HEK293 (cell line): ENCODE results near the gene PDIA5.

ENCODE experiments used
- CTCF ChIA-PET: fragments of 350-600 bp; formaldehyde crosslinking; extraction: SDS; loops from one replicate; lab custom pipeline; 2021; ENCODE audit warnings: antibody characterized with exemption; lab: Yijun Ruan, JAX
- POLR2A ChIA-PET: fragments of 300-600 bp; formaldehyde crosslinking; extraction: SDS; loops from one replicate; lab custom pipeline; 2020; ENCODE audit warnings: antibody characterized with exemption, inconsistent platforms; lab: Yijun Ruan, JAX
- H3K27ac ChIP-seq: fragments of 200-500 bp; sonication (Bioruptor generic); 2 replicates; pipeline ENCODE4 v1.5.1; 2014; ENCODE audit warnings: low read depth, low read length, control low read depth, inconsistent platforms; ENCODE audit errors: extremely low read depth
- H3K36me3 ChIP-seq, 2 experiments: fragments of 200-500 bp in 1 of 2; sonication (Bioruptor generic) in 1 of 2; 1 replicate in 1 of 2; 2 replicates in 1 of 2; pipeline ENCODE4 v1.5.1; 2014 to 2017; ENCODE audit warnings: inconsistent platforms in 2 of 2, low read length in 2 of 2; ENCODE audit not compliant: control insufficient read depth in 2 of 2, insufficient read depth in 1 of 2
- H3K4me1 ChIP-seq: fragments of 200-500 bp; sonication (Bioruptor generic); 2 replicates; pipeline ENCODE4 v1.5.1; 2014; ENCODE audit warnings: mild to moderate bottlenecking, low read length, inconsistent platforms; ENCODE audit not compliant: control insufficient read depth, insufficient read depth
- H3K4me3 ChIP-seq: 2 replicates; pipeline ENCODE4 v1.5.1; 2011; ENCODE audit warnings: low read depth, mild to moderate bottlenecking, control low read depth, low read length, moderate library complexity
- H3K9me3 ChIP-seq: fragments of 200-500 bp; sonication (Bioruptor generic); 2 replicates; pipeline ENCODE4 v1.5.1; 2014; ENCODE audit warnings: low read depth, low read length, inconsistent platforms; ENCODE audit not compliant: control insufficient read depth, insufficient read depth
- GFI1B ChIP-seq: fragments of 450-650 bp; formaldehyde crosslinking; IDR thresholded peaks from 2 replicates; pipeline ENCODE4 v1.5.1; 2016; ENCODE audit warnings: missing biosample characterization, missing genetic modification characterization
- GLI4 ChIP-seq: fragments of 450-650 bp; formaldehyde crosslinking; IDR thresholded peaks from 2 replicates; pipeline ENCODE4 v1.5.1; 2016; ENCODE audit warnings: missing biosample characterization, missing genetic modification characterization
- KLF16 ChIP-seq: fragments of 450-650 bp; formaldehyde crosslinking; IDR thresholded peaks from 2 replicates; pipeline ENCODE4 v1.5.1; 2017; ENCODE audit warnings: missing biosample characterization, missing genetic modification characterization
- KLF8 ChIP-seq: fragments of 450-650 bp; formaldehyde crosslinking; IDR thresholded peaks from 2 replicates; pipeline ENCODE4 v1.5.1; 2016; ENCODE audit warnings: missing biosample characterization, missing genetic modification characterization
- MZF1 ChIP-seq: fragments of 450-650 bp; formaldehyde crosslinking; IDR thresholded peaks from 2 replicates; pipeline ENCODE4 v1.5.1; 2017; ENCODE audit warnings: missing biosample characterization, missing genetic modification characterization, borderline replicate concordance
- PRDM1 ChIP-seq: fragments of 450-650 bp; formaldehyde crosslinking; IDR thresholded peaks from 2 replicates; pipeline ENCODE4; 2016; ENCODE audit warnings: missing biosample characterization, missing genetic modification characterization
- SP2 ChIP-seq: fragments of 450-650 bp; formaldehyde crosslinking; IDR thresholded peaks from 2 replicates; pipeline ENCODE4 v1.5.1; 2016; ENCODE audit warnings: missing biosample characterization, missing genetic modification characterization
- ZBTB11 ChIP-seq: fragments of 450-650 bp; formaldehyde crosslinking; conservative IDR thresholded peaks from 2 replicates; pipeline ENCODE4 v1.5.1; 2016; ENCODE audit warnings: low read depth, missing biosample characterization, missing genetic modification characterization
- ZBTB20 ChIP-seq: fragments of 450-650 bp; formaldehyde crosslinking; IDR thresholded peaks from 2 replicates; pipeline ENCODE4 v1.5.1; 2016; ENCODE audit warnings: missing biosample characterization, missing genetic modification characterization
- ZBTB21 ChIP-seq: fragments of 450-650 bp; formaldehyde crosslinking; IDR thresholded peaks from 2 replicates; pipeline ENCODE4 v1.5.1; 2017; ENCODE audit warnings: missing biosample characterization, missing genetic modification characterization
- ZFP41 ChIP-seq: fragments of 450-650 bp; formaldehyde crosslinking; IDR thresholded peaks from 2 replicates; pipeline ENCODE4 v1.5.1; 2016; ENCODE audit warnings: missing biosample characterization, missing genetic modification characterization, borderline replicate concordance
- ZNF146 ChIP-seq: fragments of 450-650 bp; formaldehyde crosslinking; IDR thresholded peaks from 2 replicates; pipeline ENCODE4 v1.5.1; 2016; ENCODE audit warnings: missing biosample characterization, missing genetic modification characterization
- ZNF335 ChIP-seq: fragments of 450-650 bp; formaldehyde crosslinking; conservative IDR thresholded peaks from 2 replicates; pipeline ENCODE4 v1.5.1; 2016; ENCODE audit warnings: missing biosample characterization, missing genetic modification characterization
- ZNF518A ChIP-seq: fragments of 450-650 bp; formaldehyde crosslinking; conservative IDR thresholded peaks from 2 replicates; pipeline ENCODE4 v1.5.1; 2016; ENCODE audit warnings: low read depth, missing biosample characterization, missing genetic modification characterization
- ZNF664 ChIP-seq: fragments of 450-650 bp; formaldehyde crosslinking; IDR thresholded peaks from 2 replicates; pipeline ENCODE4 v1.5.1; 2016; ENCODE audit warnings: missing biosample characterization, missing genetic modification characterization
- ZNF704 ChIP-seq: fragments of 450-650 bp; formaldehyde crosslinking; IDR thresholded peaks from 2 replicates; pipeline ENCODE4 v1.5.1; 2016; ENCODE audit warnings: missing biosample characterization, missing genetic modification characterization

The PDIA5 gene

GRCh38 chr3:123024056-123024455 lies 42.8 kb upstream of the PDIA5 start:
- H3K27ac ChIP-seq: no peak overlapping the region
- peaks cover 5% of the 10 kb centered on the region; the same call in 1 of the 2 replicates for H3K4me1 ChIP-seq
- H3K4me3 ChIP-seq: no peak overlapping the region
- H3K9me3 ChIP-seq: no peaks in the 10 kb centered on the region
- ChIA-PET CTCF (no interaction called here), POLR2A (no interaction called here)
- H3K36me3 ChIP-seq: no peaks in the 10 kb centered on the region
- peak; percentile 47; the same call in 1 of the 2 replicates for TF ChIP-seq MZF1 (tag by site-specific recombination)
- TF ChIP-seq GLI4 (tag by site-specific recombination): no peak
- no peak for TF ChIP-seq ZBTB21
- peak; percentile 77 for TF ChIP-seq ZNF664
- TF ChIP-seq ZFP41 (tag by site-specific recombination): no peak

- ChIA-PET POLR2A (no interaction called here), CTCF (interaction anchor here (0.7 to 8.6 kb wide), 2 partner anchors 77 to 84 kb away, joined by 3 to 84 read pairs; no protein-coding TSS in a partner anchor)
- Histone ChIP-seq H3K36me3 (no peaks in the 10 kb centered on the region), H3K4me1 (peaks cover 5% of the 10 kb centered on the region; the same call in 1 of the 2 replicates), H3K9me3 (no peaks in the 10 kb centered on the region), H3K4me3 (peak overlapping the region; percentile 47), H3K27ac (no peak overlapping the region)
- TF ChIP-seq ZNF335 (tag by site-specific recombination) (peak; percentile 46; the same call in 1 of the 2 replicates), PRDM1 (tag by site-specific recombination) (no peak)
These were observed 40.9 kb upstream of the PDIA5 start for GRCh38 chr3:123025642-123026521.

- ChIA-PET POLR2A (interaction anchor here (0.6 to 1.6 kb wide), 6 partner anchors 44 to 512 kb away, joined by 3 to 6 read pairs (median 4); partner anchors contain the start of gene KPNA1), CTCF (interaction anchor here (0.7 to 8.6 kb wide), 7 partner anchors 8 to 272 kb away, joined by 3 to 84 read pairs (median 3); no protein-coding TSS in a partner anchor)
- Histone ChIP-seq H3K4me3 (peak overlapping the region; percentile 47), H3K36me3 (no peaks in the 10 kb centered on the region), H3K27ac (peak overlapping the region; percentile 65; the same call in 1 of the 2 replicates), H3K9me3 (no peaks in the 10 kb centered on the region), H3K4me1 (0 out of 2 replicates have a peak, but pooled peaks cover 4% of the 10 kb centered on the region)
- peak; percentile 49; the same call in 1 of the 2 replicates for TF ChIP-seq KLF8 (tag by site-specific recombination)
- TF ChIP-seq ZNF146 (tag by site-specific recombination): no peak
- 0 out of 2 replicates have a peak, but pooled peaks have one; percentile 17 for TF ChIP-seq KLF16 (tag by site-specific recombination)
- TF ChIP-seq GFI1B (tag by site-specific recombination): no peak
- peak; percentile 84; the same call in 1 of the 2 replicates for TF ChIP-seq ZBTB20 (tag by site-specific recombination)
- TF ChIP-seq ZNF704: no peak
- peak; percentile 34; the same call in 1 of the 2 replicates for TF ChIP-seq SP2 (tag by site-specific recombination)
- TF ChIP-seq ZBTB11 (tag by site-specific recombination): peak; percentile 36; the same call in 1 of the 2 replicates
- TF ChIP-seq ZNF518A: no peak
These were observed 40.1 kb upstream of the PDIA5 start for GRCh38 chr3:123026565-123027291.
